ENCODE results near the gene MYH6.
A peak's percentile ranks its signal among the peaks of the same experiment; 100 is the strongest.

MYH6 gene

GRCh38 chr14:23355871-23356435, 52.1 kb downstream of the MYH6 start:
- DNase-seq (ENCODE audit: low read depth in 3 of 3), result no peak

GRCh38 chr14:23354990-23355389, 53.1 kb downstream of the MYH6 start:
- DNase-seq (ENCODE audit: low read depth in 3 of 3), result no peak

GRCh38 chr14:23353433-23353780, 54.7 kb downstream of the MYH6 start:
- no peak for DNase-seq (ENCODE audit: low read depth in 3 of 3)

- DNase-seq (ENCODE audit: low read depth in 3 of 3), result peak; percentile 16 to 26 (median 20)
These were observed 55.3 kb downstream of the MYH6 start, which contains the start of gene SLC22A17 for GRCh38 chr14:23352506-23353432. Gene SLC22A17 (minus strand): TSS chr14:23352887.

GRCh38 chr14:23351681-23352505, 56.2 kb downstream of the MYH6 start:
- no peak for DNase-seq (ENCODE audit: low read depth in 3 of 3)

- no peak for DNase-seq (ENCODE audit: low read depth in 3 of 3)
These were observed 58.8 kb downstream of the MYH6 start for GRCh38 chr14:23349156-23349845.

GRCh38 chr14:23348297-23348655, 59.8 kb downstream of the MYH6 start:
- DNase-seq (ENCODE audit: low read depth in 3 of 3), result no peak

GRCh38 chr14:23347406-23348296, 60.4 kb downstream of the MYH6 start:
- DNase-seq (ENCODE audit: low read depth in 3 of 3), result no peak

GRCh38 chr14:23346693-23347405, 61.2 kb downstream of the MYH6 start:
- DNase-seq (ENCODE audit: low read depth in 3 of 3), result no peak

GRCh38 chr14:23345987-23346692, 61.9 kb downstream of the MYH6 start:
- no peak for DNase-seq (ENCODE audit: low read depth in 3 of 3)

GRCh38 chr14:23344481-23344880, 63.6 kb downstream of the MYH6 start:
- DNase-seq (ENCODE audit: low read depth in 3 of 3), result no peak

- no peak for DNase-seq (ENCODE audit: low read depth in 3 of 3)
These were observed 68.4 kb downstream of the MYH6 start for GRCh38 chr14:23339506-23340268.

- no peak for DNase-seq (ENCODE audit: low read depth in 3 of 3)
These were observed 72.5 kb downstream of the MYH6 start for GRCh38 chr14:23335623-23336022.

Measured in stimulated activated CD4-positive, alpha-beta T cell treated with anti-CD3 and anti-CD28 coated beads, TNF-alpha, amount 100 ng/mL, for 4 hours (primary cell).